ENCODE results near the gene KLK4. TPM values are rescaled to one million over a fixed set of nuclear protein-coding genes. Genes with fewer than 3 reads are reported as not detected.

The KLK4 gene
- total RNA-seq, 1 experiment from 2014 or later = 0.70 TPM

- TF ChIP-seq E2F4 (CRISPR knock-in tag; IDR thresholded peaks at IDR 0.05; ENCODE audit: borderline replicate concordance, low read depth) (no peak), FOXP4 (CRISPR knock-in tag; IDR thresholded peaks at IDR 0.05) (no peak), CBFB (CRISPR knock-in tag; IDR thresholded peaks at IDR 0.05; ENCODE audit: low read depth) (no peak), ZNF425 (CRISPR knock-in tag; conservative IDR thresholded peaks at IDR 0.05) (no peak), CREB1 (CRISPR knock-in tag; IDR thresholded peaks at IDR 0.05) (no peak), ZNF532 (CRISPR knock-in tag; IDR thresholded peaks at IDR 0.05; ENCODE audit: borderline replicate concordance) (no peak), ATF2 (CRISPR knock-in tag; IDR thresholded peaks at IDR 0.05; ENCODE audit: borderline replicate concordance, low read depth) (no peak), E2F5 (CRISPR knock-in tag; IDR thresholded peaks at IDR 0.05) (no peak), ERG (CRISPR knock-in tag; IDR thresholded peaks at IDR 0.05) (no peak), TP53 (CRISPR knock-in tag; IDR thresholded peaks at IDR 0.05) (no peak), ZSCAN18 (CRISPR knock-in tag; IDR thresholded peaks at IDR 0.05) (no peak), SOX15 (CRISPR knock-in tag; IDR thresholded peaks at IDR 0.05) (no peak), TEAD1 (CRISPR knock-in tag; IDR thresholded peaks at IDR 0.05) (no peak), NFE2L1 (CRISPR knock-in tag; IDR thresholded peaks at IDR 0.05) (no peak), HMGA2 (CRISPR knock-in tag; IDR thresholded peaks at IDR 0.05) (no peak), MAX (CRISPR knock-in tag; IDR thresholded peaks at IDR 0.05) (no peak), ETV6 (CRISPR knock-in tag; IDR thresholded peaks at IDR 0.05) (no peak), IRF2 (CRISPR knock-in tag; IDR thresholded peaks at IDR 0.05; ENCODE audit: borderline replicate concordance, low read depth) (no peak), CTCF (IDR thresholded peaks at IDR 0.05) (no peak)
- Mint-ChIP-seq H3K27ac (no peak overlapping the region), H3K9me3 (peaks cover 45% of the 10 kb centered on the region), H3K36me3 (peaks cover 24% of the 10 kb centered on the region), H3K27me3 (ENCODE audit: low read depth) (peaks cover 60% of the 10 kb centered on the region), H3K4me3 (no peak overlapping the region), H3K4me1 (no peaks in the 10 kb centered on the region)
- ChIA-PET POLR2A (no interaction called here), CTCF (interaction anchor here (1.6 kb wide), 1 partner anchor 27 kb away, joined by 3 read pairs; no protein-coding TSS in a partner anchor)
- DNase-seq (ENCODE audit: low spot score) = no peak
- no peak for ATAC-seq
Measured at GRCh38 chr19:50894478-50895356, 16.5 kb downstream of the KLK4 start.

Data from WTC11 (cell line).